ENCODE results near the gene MGME1.

GRCh38 chr20:17934141-17934862 lies 34.5 kb upstream of the MGME1 start:
- TF ChIP-seq EZH2 (IDR thresholded peaks at IDR 0.05; ENCODE audit: insufficient read depth, poor library complexity, severe bottlenecking), result no peak
- TF ChIP-seq EZH2phosphoT487 (IDR thresholded peaks at IDR 0.05; ENCODE audit: insufficient read depth, low read depth), result no peak
